Epidermal melanocyte (primary cell): ENCODE measurements around the gene HLA-DPB1.

ENCODE experiments used
- DNase-seq: peaks from one replicate; pipeline ENCODE4 v3.0.0; 2011; ENCODE audit warnings: low spot score; ENCODE audit not compliant: insufficient read length

The HLA-DPB1 gene

GRCh38 chr6:33070909-33071308 is 4.9 kb upstream of the HLA-DPB1 start:
- no peak for DNase-seq

- no peak for DNase-seq
Observed at GRCh38 chr6:33071569-33071968, 4.2 kb upstream of the HLA-DPB1 start.

- DNase-seq: no peak
Observed at GRCh38 chr6:33072508-33073100, 3.2 kb upstream of the HLA-DPB1 start.

- peak; percentile 36 for DNase-seq
Observed at GRCh38 chr6:33073431-33073871, 2.3 kb upstream of the HLA-DPB1 start, which contains the start of gene HLA-DPA1. Gene HLA-DPA1 (minus strand): TSS chr6:33073649.

- DNase-seq: no peak
Observed at GRCh38 chr6:33075208-33075567, 602 bp upstream of the HLA-DPB1 start.

- DNase-seq: no peak
Observed at GRCh38 chr6:33076406-33076934, 680 bp downstream of the HLA-DPB1 start.

GRCh38 chr6:33077908-33078307 is 2.1 kb downstream of the HLA-DPB1 start:
- no peak for DNase-seq

GRCh38 chr6:33078442-33078841 is 2.7 kb downstream of the HLA-DPB1 start:
- DNase-seq: no peak

- no peak for DNase-seq
Observed at GRCh38 chr6:33078919-33079521, 3.2 kb downstream of the HLA-DPB1 start.

GRCh38 chr6:33079580-33079979 is 3.8 kb downstream of the HLA-DPB1 start:
- no peak for DNase-seq

GRCh38 chr6:33080127-33081089 is 4.6 kb downstream of the HLA-DPB1 start:
- DNase-seq: peak; percentile 34

- DNase-seq: no peak
Observed at GRCh38 chr6:33081098-33081824, 5.5 kb downstream of the HLA-DPB1 start.

GRCh38 chr6:33082702-33083101 is 6.9 kb downstream of the HLA-DPB1 start:
- DNase-seq: peak; percentile 28

- no peak for DNase-seq
Observed at GRCh38 chr6:33085627-33086026, 9.8 kb downstream of the HLA-DPB1 start.

- DNase-seq: no peak
Observed at GRCh38 chr6:33088258-33088930, 12.6 kb downstream of the HLA-DPB1 start.

GRCh38 chr6:33088931-33089620 is 13.3 kb downstream of the HLA-DPB1 start:
- DNase-seq: no peak

- DNase-seq: no peak
Observed at GRCh38 chr6:33091957-33092356, 16.2 kb downstream of the HLA-DPB1 start.

- DNase-seq: no peak
Observed at GRCh38 chr6:33092385-33092784, 16.6 kb downstream of the HLA-DPB1 start.

- DNase-seq: no peak
Observed at GRCh38 chr6:33093855-33094254, 18.1 kb downstream of the HLA-DPB1 start.

- DNase-seq: no peak
Observed at GRCh38 chr6:33095681-33096080, 19.9 kb downstream of the HLA-DPB1 start.
